Ishikawa (cell line): ENCODE data around the gene CFAP73.

Experiments used
- CEBPB ChIP-seq: IDR thresholded peaks from 2 replicates; pipeline ENCODE4 v1.6.1; 2012
- EGR1 ChIP-seq: IDR thresholded peaks from 2 replicates; pipeline ENCODE4 v1.6.1; 2012
- EP300 ChIP-seq: IDR thresholded peaks from 2 replicates; pipeline ENCODE4 v1.6.1; 2012; ENCODE audit warnings: borderline replicate concordance
- MAX ChIP-seq: IDR thresholded peaks from 2 replicates; pipeline ENCODE4 v1.6.1; 2012
- RAD21 ChIP-seq: IDR thresholded peaks from 2 replicates; pipeline ENCODE4 v1.6.1; 2012; ENCODE audit warnings: low read depth
- REST ChIP-seq: IDR thresholded peaks from 2 replicates; pipeline ENCODE4 v1.6.1; 2012; ENCODE audit warnings: low read depth, mild to moderate bottlenecking
- TAF1 ChIP-seq: IDR thresholded peaks from 2 replicates; pipeline ENCODE4 v1.6.1; 2012; ENCODE audit warnings: low read depth, mild to moderate bottlenecking
- TCF12 ChIP-seq: IDR thresholded peaks from 2 replicates; pipeline ENCODE4 v1.6.1; 2012; ENCODE audit warnings: low read depth
- USF1 ChIP-seq: IDR thresholded peaks from 2 replicates; pipeline ENCODE4 v1.6.1; 2012
- YY1 ChIP-seq: IDR thresholded peaks from 2 replicates; pipeline ENCODE4 v1.6.1; 2012; ENCODE audit warnings: low read depth

- TF ChIP-seq MAX (no peak), TAF1 (no peak), EGR1 (no peak), YY1 (no peak), RAD21 (no peak), EP300 (no peak), USF1 (no peak), REST (no peak), TCF12 (no peak), CEBPB (no peak)
These were observed 53.0 kb downstream of the CFAP73 start for GRCh38 chr12:113202300-113203075.
